Measurements from ENCODE around the gene ATP2B2. TPM values are rescaled to one million over a fixed set of nuclear protein-coding genes. Genes with fewer than 3 reads are reported as not detected.

ATP2B2 gene
- total and polyA plus RNA-seq, 9 of the 15 experiments (the other 6 are each of a cell fraction or from before 2014, with no cell fraction given) = 0.06 TPM; not detected in 8

- no peak for TF ChIP-seq ZBTB40 (IDR thresholded peaks at IDR 0.05)
- no peak for TF ChIP-seq ZBTB40 (CRISPR knock-in tag; IDR thresholded peaks at IDR 0.05)
- no peak for TF ChIP-seq GMEB1 (CRISPR knock-in tag; IDR thresholded peaks at IDR 0.05)
- no peak for TF ChIP-seq PATZ1 (CRISPR knock-in tag; IDR thresholded peaks at IDR 0.05; ENCODE audit: borderline replicate concordance)
- TF ChIP-seq ZNF224 (CRISPR knock-in tag; IDR thresholded peaks at IDR 0.05) = no peak
- TF ChIP-seq STAT5B (CRISPR knock-in tag; IDR thresholded peaks at IDR 0.05) = no peak
- TF ChIP-seq ZNF785 (CRISPR knock-in tag; IDR thresholded peaks at IDR 0.05) = no peak
- TF ChIP-seq CHD2 (IDR thresholded peaks at IDR 0.05; ENCODE audit: low read depth, low read length) = no peak
- TF ChIP-seq TAF1 (IDR thresholded peaks at IDR 0.05; ENCODE audit: control insufficient read depth, extremely low read depth, insufficient read depth, low read length, severe bottlenecking) = no peak
- TF ChIP-seq ZNF3 (CRISPR knock-in tag; IDR thresholded peaks at IDR 0.05) = no peak
- TF ChIP-seq OTX1 (CRISPR knock-in tag; IDR thresholded peaks at IDR 0.05) = no peak
- TF ChIP-seq BRF1 (IDR thresholded peaks at IDR 0.05; ENCODE audit: borderline replicate concordance, extremely low read depth, insufficient read length) = no peak
Measured at GRCh38 chr3:10517627-10518026, 12.2 kb upstream of the ATP2B2 start (continued).
